Measurements from ENCODE around the gene TNFRSF8.

DNA sequence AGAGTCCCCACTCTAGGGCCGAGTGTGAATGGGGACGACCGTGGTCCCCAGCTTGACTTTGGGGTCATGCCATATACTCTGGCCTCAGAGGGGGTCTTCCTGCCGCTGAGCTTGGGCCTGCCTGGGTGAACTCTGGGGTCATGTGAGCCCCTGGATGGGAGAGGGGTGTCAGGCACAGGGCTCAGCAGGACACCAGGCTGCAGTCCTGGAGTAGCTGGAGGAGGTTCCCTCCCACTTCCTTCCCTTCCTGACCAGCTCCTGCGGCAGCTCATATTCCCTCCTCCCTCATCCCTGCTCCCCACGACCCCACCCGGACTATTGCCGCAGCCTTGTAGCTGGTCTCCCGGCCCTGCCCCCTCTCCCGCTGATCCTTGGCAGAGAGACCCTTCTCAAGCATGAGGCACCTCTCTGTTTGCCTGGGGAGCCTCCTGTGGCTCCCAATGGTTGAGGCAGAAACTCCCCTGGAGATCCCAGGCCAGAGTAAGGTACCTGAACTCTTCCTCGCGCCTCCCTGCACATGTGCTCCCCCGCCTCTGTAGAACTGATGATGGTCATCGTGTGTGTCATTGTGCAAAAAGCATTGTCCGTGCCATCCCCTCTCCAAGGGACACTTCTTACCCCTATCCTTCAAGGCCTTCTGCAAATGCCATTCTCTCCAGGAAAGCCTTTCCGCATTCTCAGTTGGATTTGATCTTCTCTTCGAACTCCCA, 105.5 kb downstream of the TNFRSF8 start:
- no peak for TF ChIP-seq CTCF (optimal IDR thresholded peaks at IDR 0.05 in 1 of 3, IDR thresholded peaks at IDR 0.05 in 1 of 3, conservative IDR thresholded peaks at IDR 0.05 in 1 of 3; ENCODE audit: extremely low read depth in 1 of 3, insufficient read depth in 2 of 3, low read length in 3 of 3)
- TF ChIP-seq EZH2 (IDR thresholded peaks at IDR 0.05; ENCODE audit: low read length) = no peak

Data from keratinocyte (primary cell).